D721Med (cell line): ENCODE results near the gene TEX13D.

Experiments used
- DNase-seq: peaks from one replicate; pipeline ENCODE4 v3.0.0; 2011; ENCODE audit warnings: low spot score; ENCODE audit not compliant: insufficient read length
- FAIRE-seq: peaks from 2 replicates; lab custom pipeline; 2011; peaks lifted over from hg19 to GRCh38; lab: Jason Lieb, UNC
- CTCF ChIP-seq: IDR thresholded peaks from 2 replicates; pipeline ENCODE4 v1.5.1; 2012; ENCODE audit warnings: mild to moderate bottlenecking, control low read depth; ENCODE audit not compliant: insufficient read depth; ENCODE audit errors: missing control alignments

TEX13D gene

GRCh38 chrX:124378643-124379042 is 46.2 kb downstream of the TEX13D start:
- DNase-seq (no peak), FAIRE-seq (no peak)
- no peak for TF ChIP-seq CTCF

- FAIRE-seq = no peak
- no peak for TF ChIP-seq CTCF
- no peak for DNase-seq
These were observed 50.9 kb downstream of the TEX13D start for GRCh38 chrX:124383354-124383753.

GRCh38 chrX:124386401-124386800 is 53.9 kb downstream of the TEX13D start:
- no peak for TF ChIP-seq CTCF
- FAIRE-seq (no peak), DNase-seq (no peak)
